ENCODE data around the gene IFT43. TPM values are rescaled to one million over a fixed set of nuclear protein-coding genes. Genes with fewer than 3 reads are reported as not detected.

Gene IFT43
- polyA plus RNA-seq, 1 of the 3 experiments (the other 2 are of a cell fraction): 78.8 TPM

DNA sequence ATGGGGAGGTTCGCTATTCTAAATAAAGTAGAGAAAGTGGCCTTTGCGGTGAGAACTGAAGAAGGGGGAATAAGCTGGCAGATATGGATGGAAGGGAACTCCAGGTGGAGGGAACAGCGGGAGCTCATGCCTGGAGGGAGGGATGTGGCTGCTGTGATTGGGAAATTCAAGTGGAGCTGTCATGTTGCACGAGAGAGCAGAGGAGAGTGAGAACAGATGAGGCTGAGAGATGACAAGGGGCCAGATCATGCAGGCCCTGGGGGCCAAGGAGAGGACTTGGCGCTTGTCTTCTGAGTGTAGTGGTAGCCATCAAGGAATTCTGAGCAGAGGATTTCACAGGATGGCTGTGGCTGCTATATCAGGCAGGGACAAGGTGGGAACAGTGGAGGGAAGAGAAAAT, 38.8 kb upstream of the IFT43 start:
- 95% methylated on average over 5 of the region's 5 CpGs for WGBS (ENCODE audit: low lambda C conversion rate)
- no peak for DNase-seq
- no peaks in the 10 kb centered on the region for H3K27me3 ChIP-seq (ENCODE audit: insufficient read depth)
- TF ChIP-seq, protein P1, sequence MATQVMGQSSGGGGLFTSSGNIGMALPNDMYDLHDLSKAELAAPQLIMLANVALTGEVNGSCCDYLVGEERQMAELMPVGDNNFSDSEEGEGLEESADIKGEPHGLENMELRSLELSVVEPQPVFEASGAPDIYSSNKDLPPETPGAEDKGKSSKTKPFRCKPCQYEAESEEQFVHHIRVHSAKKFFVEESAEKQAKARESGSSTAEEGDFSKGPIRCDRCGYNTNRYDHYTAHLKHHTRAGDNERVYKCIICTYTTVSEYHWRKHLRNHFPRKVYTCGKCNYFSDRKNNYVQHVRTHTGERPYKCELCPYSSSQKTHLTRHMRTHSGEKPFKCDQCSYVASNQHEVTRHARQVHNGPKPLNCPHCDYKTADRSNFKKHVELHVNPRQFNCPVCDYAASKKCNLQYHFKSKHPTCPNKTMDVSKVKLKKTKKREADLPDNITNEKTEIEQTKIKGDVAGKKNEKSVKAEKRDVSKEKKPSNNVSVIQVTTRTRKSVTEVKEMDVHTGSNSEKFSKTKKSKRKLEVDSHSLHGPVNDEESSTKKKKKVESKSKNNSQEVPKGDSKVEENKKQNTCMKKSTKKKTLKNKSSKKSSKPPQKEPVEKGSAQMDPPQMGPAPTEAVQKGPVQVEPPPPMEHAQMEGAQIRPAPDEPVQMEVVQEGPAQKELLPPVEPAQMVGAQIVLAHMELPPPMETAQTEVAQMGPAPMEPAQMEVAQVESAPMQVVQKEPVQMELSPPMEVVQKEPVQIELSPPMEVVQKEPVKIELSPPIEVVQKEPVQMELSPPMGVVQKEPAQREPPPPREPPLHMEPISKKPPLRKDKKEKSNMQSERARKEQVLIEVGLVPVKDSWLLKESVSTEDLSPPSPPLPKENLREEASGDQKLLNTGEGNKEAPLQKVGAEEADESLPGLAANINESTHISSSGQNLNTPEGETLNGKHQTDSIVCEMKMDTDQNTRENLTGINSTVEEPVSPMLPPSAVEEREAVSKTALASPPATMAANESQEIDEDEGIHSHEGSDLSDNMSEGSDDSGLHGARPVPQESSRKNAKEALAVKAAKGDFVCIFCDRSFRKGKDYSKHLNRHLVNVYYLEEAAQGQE (IDR thresholded peaks at IDR 0.05; ENCODE audit: low read depth, low read length): no peak
- TF ChIP-seq MAX (IDR thresholded peaks at IDR 0.05; ENCODE audit: low read depth): no peak
- TF ChIP-seq JUND (IDR thresholded peaks at IDR 0.05): no peak
- TF ChIP-seq POLR2AphosphoS5 (IDR thresholded peaks at IDR 0.05; ENCODE audit: low read depth, low read length): no peak
- no peak for TF ChIP-seq EP300 (IDR thresholded peaks at IDR 0.05; ENCODE audit: borderline replicate concordance in 1 of 2, low read depth in 1 of 2, low read length in 1 of 2)
- TF ChIP-seq, protein P2, sequence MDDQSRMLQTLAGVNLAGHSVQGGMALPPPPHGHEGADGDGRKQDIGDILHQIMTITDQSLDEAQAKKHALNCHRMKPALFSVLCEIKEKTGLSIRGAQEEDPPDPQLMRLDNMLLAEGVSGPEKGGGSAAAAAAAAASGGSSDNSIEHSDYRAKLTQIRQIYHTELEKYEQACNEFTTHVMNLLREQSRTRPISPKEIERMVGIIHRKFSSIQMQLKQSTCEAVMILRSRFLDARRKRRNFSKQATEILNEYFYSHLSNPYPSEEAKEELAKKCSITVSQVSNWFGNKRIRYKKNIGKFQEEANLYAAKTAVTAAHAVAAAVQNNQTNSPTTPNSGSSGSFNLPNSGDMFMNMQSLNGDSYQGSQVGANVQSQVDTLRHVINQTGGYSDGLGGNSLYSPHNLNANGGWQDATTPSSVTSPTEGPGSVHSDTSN (IDR thresholded peaks at IDR 0.05): no peak
- TF ChIP-seq NFIC (IDR thresholded peaks at IDR 0.05; ENCODE audit: borderline replicate concordance): no peak
- no peak for TF ChIP-seq MEF2A (IDR thresholded peaks at IDR 0.05; ENCODE audit: borderline replicate concordance, low read depth)
- TF ChIP-seq RAD21 (IDR thresholded peaks at IDR 0.05; ENCODE audit: low read length): no peak
- TF ChIP-seq NRF1 (IDR thresholded peaks at IDR 0.05; ENCODE audit: low read depth, low read length): no peak
- TF ChIP-seq CHD2 (IDR thresholded peaks at IDR 0.05; ENCODE audit: low read length, partially characterized antibody): no peak
- no peak for TF ChIP-seq TCF12 (IDR thresholded peaks at IDR 0.05)
- no peak for TF ChIP-seq FOXM1 (IDR thresholded peaks at IDR 0.05; ENCODE audit: low read depth)
- TF ChIP-seq ELF1 (IDR thresholded peaks at IDR 0.05): no peak
- TF ChIP-seq IRF3 (IDR thresholded peaks at IDR 0.05; ENCODE audit: low read depth, low read length): no peak
- TF ChIP-seq, protein P3, sequence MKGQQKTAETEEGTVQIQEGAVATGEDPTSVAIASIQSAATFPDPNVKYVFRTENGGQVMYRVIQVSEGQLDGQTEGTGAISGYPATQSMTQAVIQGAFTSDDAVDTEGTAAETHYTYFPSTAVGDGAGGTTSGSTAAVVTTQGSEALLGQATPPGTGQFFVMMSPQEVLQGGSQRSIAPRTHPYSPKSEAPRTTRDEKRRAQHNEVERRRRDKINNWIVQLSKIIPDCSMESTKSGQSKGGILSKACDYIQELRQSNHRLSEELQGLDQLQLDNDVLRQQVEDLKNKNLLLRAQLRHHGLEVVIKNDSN (IDR thresholded peaks at IDR 0.05; ENCODE audit: borderline replicate concordance, low read depth): no peak
- no peak for TF ChIP-seq RXRA (IDR thresholded peaks at IDR 0.05; ENCODE audit: borderline replicate concordance, low read depth)
- no peak overlapping the region for H3K27ac ChIP-seq (ENCODE audit: low read depth in 2 of 2, low read length in 1 of 2)
- no peak overlapping the region for H3K4me3 ChIP-seq (ENCODE audit: low read depth in 2 of 2, low read length in 1 of 2)
- ChIA-PET POLR2A (no interaction called here), CTCF (interaction anchor here (0.8 to 1.9 kb wide), 6 partner anchors 18 to 40 kb away, joined by 3 to 4 read pairs (median 4); no protein-coding TSS in a partner anchor)
- peaks cover 0 to 6% of the 10 kb centered on the region in 2 experiments for H3K36me3 ChIP-seq (replicated peaks in 1 of 2; ENCODE audit: control insufficient read depth in 1 of 2, insufficient read depth in 2 of 2, low read length in 1 of 2)
- no peaks in the 10 kb centered on the region for H3F3A ChIP-seq (replicated peaks; ENCODE audit: insufficient read depth)
- H3K9me3 ChIP-seq: no peaks in the 10 kb centered on the region
- no peaks in the 10 kb centered on the region for H3K79me2 ChIP-seq (ENCODE audit: insufficient read depth)
- no peaks in the 10 kb centered on the region for H4K20me1 ChIP-seq (ENCODE audit: insufficient read depth)
- H3K4me1 ChIP-seq (ENCODE audit: control insufficient read depth in 1 of 2, insufficient read depth in 2 of 2, low read depth in 1 of 2, low read length in 1 of 2): no peaks in the 10 kb centered on the region; a peak in 1 of 4 replicates
- H2AFZ ChIP-seq (ENCODE audit: low read depth): no peak overlapping the region
- no peak overlapping the region for H3K4me2 ChIP-seq
- H3K9me2 ChIP-seq: no peaks in the 10 kb centered on the region
- no peak overlapping the region for H3K9ac ChIP-seq

All from SK-N-SH (cell line).